Osteoblast (primary cell): Measurements from ENCODE around the gene PRMT9. TPM values are rescaled to one million over a fixed set of nuclear protein-coding genes. Genes with fewer than 3 reads are reported as not detected.

Experiments used
- DNase-seq: peaks from one replicate; pipeline ENCODE4 v3.0.0; 2011; ENCODE audit warnings: low spot score, mixed read lengths; ENCODE audit not compliant: insufficient read length; ENCODE audit errors: missing footprints
- H2AFZ ChIP-seq: 2 replicates; pipeline ENCODE4 v1.6.0; 2011; ENCODE audit warnings: mild to moderate bottlenecking, low read length
- H3K27ac ChIP-seq: 2 replicates; pipeline ENCODE4 v1.5.1; 2011; ENCODE audit warnings: mild to moderate bottlenecking, low read depth, low read length, moderate library complexity
- H3K27me3 ChIP-seq: 2 replicates; pipeline ENCODE4 v1.6.0; 2012; ENCODE audit warnings: mild to moderate bottlenecking, control low read depth, inconsistent platforms, low read length, moderate library complexity; ENCODE audit not compliant: insufficient read depth
- H3K36me3 ChIP-seq: 2 replicates; pipeline ENCODE4 v1.5.1; 2011; ENCODE audit warnings: mild to moderate bottlenecking, low read length, control low read depth, moderate library complexity; ENCODE audit not compliant: insufficient read depth
- H3K4me1 ChIP-seq: 2 replicates; pipeline ENCODE4 v1.5.1; 2011; ENCODE audit warnings: mild to moderate bottlenecking, low read length, control low read depth, moderate library complexity; ENCODE audit not compliant: insufficient read depth
- H3K4me2 ChIP-seq: 2 replicates; pipeline ENCODE4 v1.6.0; 2011; ENCODE audit warnings: mild to moderate bottlenecking, low read length; ENCODE audit not compliant: insufficient read depth
- H3K4me3 ChIP-seq: fragments of 200-600 bp; sonication (generic); 3 replicates; pipeline ENCODE4 v1.5.1; 2012; ENCODE audit warnings: mild to moderate bottlenecking, low read length, inconsistent platforms; ENCODE audit not compliant: insufficient read depth
- H3K79me2 ChIP-seq: 2 replicates; pipeline ENCODE4 v1.6.0; 2012; ENCODE audit warnings: mild to moderate bottlenecking, low read length, control low read depth, inconsistent platforms; ENCODE audit not compliant: insufficient read depth
- H3K9me3 ChIP-seq: 2 replicates; pipeline ENCODE4 v1.5.1; 2011; ENCODE audit warnings: low read depth, low read length, control low read depth
- H4K20me1 ChIP-seq: 2 replicates; pipeline ENCODE4 v1.6.0; 2012; ENCODE audit warnings: mild to moderate bottlenecking, low read length, control low read depth; ENCODE audit not compliant: insufficient read depth
- CTCF ChIP-seq: IDR thresholded peaks from 2 replicates; pipeline ENCODE4 v1.5.1; 2011; ENCODE audit warnings: mild to moderate bottlenecking, low read depth, low read length, moderate library complexity; ENCODE audit errors: extremely low read depth
- total RNA-seq: library from RNA; depleted of rRNA; stranded (reverse); fragments of >200 nt; gene quantifications from 2 replicates; pipeline ENCODE4 v1.2.3, GENCODE V29; 2012

PRMT9 gene
- total RNA-seq, 1 donor: 9.0 TPM

GRCh38 chr4:147591106-147591505 lies 92.9 kb downstream of the PRMT9 start:
- H3K9me3 ChIP-seq: no peaks in the 10 kb centered on the region
- H4K20me1 ChIP-seq: no peaks in the 10 kb centered on the region
- peaks cover 9% of the 10 kb centered on the region for H3K4me1 ChIP-seq
- DNase-seq: no peak
- H3K27ac ChIP-seq: no peak overlapping the region
- no peak overlapping the region for H3K4me3 ChIP-seq
- no peak for TF ChIP-seq CTCF
- no peak overlapping the region for H2AFZ ChIP-seq
- no peaks in the 10 kb centered on the region for H3K79me2 ChIP-seq
- no peaks in the 10 kb centered on the region for H3K36me3 ChIP-seq
- H3K27me3 ChIP-seq: no peaks in the 10 kb centered on the region
- H3K4me2 ChIP-seq: no peak overlapping the region

DNA sequence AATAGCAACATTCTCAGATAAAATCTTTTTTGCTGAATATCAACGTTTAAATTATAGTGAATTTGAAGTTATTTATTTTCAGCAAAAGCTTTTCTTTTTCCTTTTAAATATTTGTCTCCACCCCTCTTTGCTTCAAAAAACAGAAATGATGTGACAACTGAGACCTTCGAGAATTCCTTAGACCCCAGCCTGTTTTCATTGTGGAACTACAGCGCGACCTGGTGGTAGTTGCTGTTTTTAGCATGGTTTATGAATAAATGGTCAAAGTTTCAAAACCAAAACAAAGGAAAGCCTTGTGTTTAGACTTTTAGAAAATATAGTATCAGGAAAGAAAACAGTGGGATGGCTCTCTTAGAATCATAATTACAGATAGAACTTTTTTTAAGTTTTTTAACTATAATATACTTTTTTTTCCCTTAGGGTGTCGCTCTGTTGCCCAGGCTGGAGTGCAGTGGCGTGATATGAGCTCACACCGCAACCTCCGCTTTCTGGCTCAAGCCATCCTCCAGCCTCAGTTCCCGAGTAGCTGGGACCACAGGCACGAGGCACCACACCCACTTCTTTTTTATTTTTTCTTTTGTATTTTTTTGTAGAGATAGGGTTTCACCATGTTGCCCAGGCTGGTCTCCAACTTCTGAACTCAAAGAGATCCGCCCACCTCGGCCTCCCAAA lies 93.6 kb downstream of the PRMT9 start:
- no peak overlapping the region for H3K4me3 ChIP-seq
- no peaks in the 10 kb centered on the region for H3K79me2 ChIP-seq
- H3K36me3 ChIP-seq: no peaks in the 10 kb centered on the region
- no peak overlapping the region for H3K27ac ChIP-seq
- H3K4me2 ChIP-seq: peak overlapping the region; percentile 57
- no peaks in the 10 kb centered on the region for H3K9me3 ChIP-seq
- no peak overlapping the region for H2AFZ ChIP-seq
- H3K27me3 ChIP-seq: no peaks in the 10 kb centered on the region
- H3K4me1 ChIP-seq: peaks cover 9% of the 10 kb centered on the region
- DNase-seq: no peak
- H4K20me1 ChIP-seq: no peaks in the 10 kb centered on the region
- peak; percentile 81 for TF ChIP-seq CTCF

- no peaks in the 10 kb centered on the region for H3K27me3 ChIP-seq
- peak overlapping the region; percentile 1 for H3K27ac ChIP-seq
- H3K9me3 ChIP-seq: no peaks in the 10 kb centered on the region
- H4K20me1 ChIP-seq: no peaks in the 10 kb centered on the region
- H3K4me3 ChIP-seq: no peak overlapping the region
- TF ChIP-seq CTCF: no peak
- peaks cover 9% of the 10 kb centered on the region for H3K4me1 ChIP-seq
- DNase-seq: peak; percentile 10
- H2AFZ ChIP-seq: peak overlapping the region; percentile 5
- H3K36me3 ChIP-seq: no peaks in the 10 kb centered on the region
- no peaks in the 10 kb centered on the region for H3K79me2 ChIP-seq
- H3K4me2 ChIP-seq: no peak overlapping the region
Observed at GRCh38 chr4:147589586-147589985, 94.4 kb downstream of the PRMT9 start.

Other genes with a start within 250 kb of the PRMT9 start
- 6.2 and 9.4 TPM in 2 replicates for gene EDNRA, start 203.1 kb downstream of the PRMT9 start, total RNA-seq
- gene TMEM184C, start 66.8 kb downstream of the PRMT9 start, total RNA-seq: 35.1 and 43.4 TPM in 2 replicates
- gene ARHGAP10, start 47.9 kb upstream of the PRMT9 start, total RNA-seq: 31.5 and 32.7 TPM in 2 replicates